Inferior parietal cortex (tissue), 1 donor: ENCODE data around the gene LCMT1.
"Not testable (repeated sequence)": the region's sequence is repeated elsewhere in the genome, so short reads cannot be mapped to it uniquely, and the experiment has no call there.

ENCODE experiments used
- DNase-seq: peaks from one replicate; pipeline ENCODE4 v3.0.0-alpha.2; 2016; ENCODE audit errors: extremely low spot score

The LCMT1 gene

GRCh38 chr16:25111403-25112166 lies at the start of gene LCMT1:
TSS of gene LCMT1 (plus strand) at chr16:25111742. CDS start at chr16:25111884, 142 bp downstream.
- peak; percentile 100 for DNase-seq

GRCh38 chr16:25063102-25063501 lies 48.4 kb upstream of the LCMT1 start:
- DNase-seq = no peak

GRCh38 chr16:25063865-25064264 lies 47.7 kb upstream of the LCMT1 start:
- DNase-seq = no peak

- not testable (repeated sequence) for DNase-seq
Measured at GRCh38 chr16:25064281-25064680, 47.3 kb upstream of the LCMT1 start.

GRCh38 chr16:25064937-25065336 lies 46.6 kb upstream of the LCMT1 start:
- no peak for DNase-seq

- DNase-seq = no peak
Measured at GRCh38 chr16:25065899-25066298, 45.6 kb upstream of the LCMT1 start.

- DNase-seq = no peak
Measured at GRCh38 chr16:25066426-25066746, 45.2 kb upstream of the LCMT1 start.

GRCh38 chr16:25066747-25067631 lies 44.6 kb upstream of the LCMT1 start:
- DNase-seq = peak; percentile 56

- no peak for DNase-seq
Measured at GRCh38 chr16:25073854-25074253, 37.7 kb upstream of the LCMT1 start.

GRCh38 chr16:25078386-25078978 lies 33.1 kb upstream of the LCMT1 start:
- no peak for DNase-seq

- no peak for DNase-seq
Measured at GRCh38 chr16:25079637-25080378, 31.7 kb upstream of the LCMT1 start.

- no peak for DNase-seq
Measured at GRCh38 chr16:25080420-25081131, 31.0 kb upstream of the LCMT1 start.

- DNase-seq = no peak
Measured at GRCh38 chr16:25081702-25082101, 29.8 kb upstream of the LCMT1 start.

GRCh38 chr16:25083065-25083464 lies 28.5 kb upstream of the LCMT1 start:
- DNase-seq = no peak

- no peak for DNase-seq
Measured at GRCh38 chr16:25083701-25084100, 27.8 kb upstream of the LCMT1 start.

- DNase-seq = no peak
Measured at GRCh38 chr16:25084797-25085196, 26.7 kb upstream of the LCMT1 start.

- DNase-seq = no peak
Measured at GRCh38 chr16:25087761-25088160, 23.8 kb upstream of the LCMT1 start.

- no peak for DNase-seq
Measured at GRCh38 chr16:25089351-25089750, 22.2 kb upstream of the LCMT1 start.

- no peak for DNase-seq
Measured at GRCh38 chr16:25092441-25092840, 19.1 kb upstream of the LCMT1 start.

- DNase-seq = no peak
Measured at GRCh38 chr16:25093208-25094061, 18.1 kb upstream of the LCMT1 start.
